ENCODE results near the gene EDC3. TPM values are rescaled to one million over a fixed set of nuclear protein-coding genes. Genes with fewer than 3 reads are reported as not detected.
"Not testable (repeated sequence)": the region's sequence is repeated elsewhere in the genome, so short reads cannot be mapped to it uniquely, and the experiment has no call there.

EDC3 gene
- total RNA-seq, 1 donor from 2014 or later, result 51.2 TPM

DNA sequence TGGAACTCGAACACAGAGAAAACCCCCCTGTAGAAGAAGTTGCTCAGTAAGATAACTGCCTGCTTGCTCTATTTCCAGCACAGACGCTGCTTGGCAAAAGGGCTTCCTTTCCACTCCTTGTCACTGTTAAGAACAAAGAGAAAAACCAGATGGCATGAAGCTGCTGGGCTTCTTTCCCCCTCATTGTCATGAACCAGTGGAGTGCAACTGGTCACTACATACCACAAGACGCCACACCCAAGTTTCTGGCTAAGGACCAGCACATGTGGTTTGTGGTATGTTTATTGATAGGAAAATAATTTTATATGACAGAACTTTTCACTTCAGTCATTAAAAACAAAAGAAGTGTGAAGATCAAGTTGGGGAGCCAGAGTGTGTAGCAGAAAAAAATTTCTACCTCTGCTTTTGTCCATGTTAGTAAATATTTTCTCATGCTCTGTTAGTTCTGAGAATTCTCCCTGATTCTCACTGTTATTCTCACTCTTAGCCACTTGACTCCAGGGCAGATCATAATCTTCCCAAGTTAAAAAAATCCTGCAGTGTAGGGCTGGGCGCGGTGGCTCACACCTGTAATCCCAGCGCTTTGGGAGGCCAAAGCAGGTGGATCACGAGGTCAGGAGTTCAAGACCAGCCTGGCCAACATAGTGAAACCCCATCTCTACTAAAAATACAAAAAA is 42.3 kb downstream of the EDC3 start:
- intact Hi-C loops (cut with micrococcal nuclease), result no loop called here

DNA sequence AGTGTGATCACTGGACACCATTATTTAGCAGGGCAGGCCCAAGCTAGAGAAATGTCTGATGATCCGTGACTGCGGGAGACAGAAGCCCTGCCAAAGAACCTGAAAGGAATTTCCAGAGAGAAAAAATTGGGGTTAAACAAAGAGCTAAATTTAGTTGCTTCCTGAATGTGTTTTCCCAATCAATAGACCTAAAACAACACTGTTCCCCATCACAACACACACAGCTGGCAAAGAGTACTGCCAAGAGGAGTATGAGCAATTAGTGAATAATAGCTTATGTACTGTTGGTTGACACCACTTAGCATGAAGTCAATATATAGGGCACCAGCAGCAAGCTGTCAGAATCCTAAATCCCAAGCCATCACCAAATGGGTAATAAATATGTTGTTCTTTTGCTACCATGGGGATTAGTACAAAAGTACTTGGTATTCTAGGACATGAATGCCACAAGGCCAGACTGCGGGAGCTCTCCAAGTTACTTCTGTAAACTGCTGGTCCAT is 44.5 kb downstream of the EDC3 start:
- intact Hi-C loops (cut with micrococcal nuclease), result no loop called here

DNA sequence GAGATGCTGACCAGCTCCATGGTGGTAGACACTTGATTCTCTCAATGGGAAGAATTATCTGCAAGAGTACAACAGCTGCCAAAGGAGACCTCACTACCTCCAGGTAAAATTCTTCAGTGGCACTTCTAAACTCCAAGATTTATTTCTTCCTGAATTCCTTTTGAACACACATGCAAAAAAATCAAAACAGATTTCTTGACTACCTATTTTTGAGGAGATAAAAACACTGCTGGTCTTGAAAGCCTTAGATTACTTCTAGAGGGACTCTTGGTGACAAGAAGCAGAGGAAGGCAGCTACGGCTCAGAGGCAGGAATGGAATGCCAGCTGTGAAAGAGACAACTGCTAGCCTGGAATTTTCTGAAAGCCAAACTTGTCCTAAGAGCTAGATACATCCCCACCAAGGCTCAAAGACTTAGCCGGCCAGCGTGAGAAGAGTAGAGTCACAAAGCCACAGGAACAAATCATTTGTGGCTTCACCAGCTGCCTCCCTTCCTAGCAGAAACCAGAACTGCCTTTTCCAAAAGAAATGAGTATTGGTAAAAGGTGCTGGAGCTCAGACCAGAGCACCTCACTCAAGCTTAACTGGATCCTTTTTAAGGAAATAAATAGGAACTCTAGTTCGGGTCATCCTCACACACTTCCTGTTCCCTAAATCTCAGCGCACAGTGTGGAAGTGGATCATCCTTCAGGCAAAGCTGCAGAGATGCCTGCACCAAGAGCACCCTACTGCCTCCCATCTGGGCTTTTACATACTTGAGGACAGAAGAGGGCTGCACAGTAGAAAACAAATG is 47.6 kb downstream of the EDC3 start:
- intact Hi-C loops (cut with micrococcal nuclease), result no loop called here

DNA sequence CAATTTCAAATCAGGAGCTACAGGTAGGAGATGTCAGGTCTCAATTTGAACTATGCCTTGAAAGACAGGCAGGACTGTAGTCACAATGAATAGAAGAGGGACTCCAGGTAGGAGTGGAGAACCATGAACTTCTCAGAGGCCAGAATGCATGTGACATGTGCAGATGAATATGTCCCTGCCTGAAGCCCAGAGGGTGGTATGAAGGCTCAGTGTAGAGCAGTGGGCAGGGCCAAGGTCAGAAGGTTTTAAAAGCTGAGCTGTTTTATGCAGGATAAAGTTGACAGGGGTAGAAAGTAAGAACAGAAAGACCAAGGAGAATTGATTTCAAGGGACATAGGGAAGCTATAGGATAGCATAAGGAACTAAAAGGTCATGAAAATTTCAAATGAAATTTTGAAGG is 49.3 kb downstream of the EDC3 start:
- intact Hi-C loops (cut with micrococcal nuclease), result no loop called here

DNA sequence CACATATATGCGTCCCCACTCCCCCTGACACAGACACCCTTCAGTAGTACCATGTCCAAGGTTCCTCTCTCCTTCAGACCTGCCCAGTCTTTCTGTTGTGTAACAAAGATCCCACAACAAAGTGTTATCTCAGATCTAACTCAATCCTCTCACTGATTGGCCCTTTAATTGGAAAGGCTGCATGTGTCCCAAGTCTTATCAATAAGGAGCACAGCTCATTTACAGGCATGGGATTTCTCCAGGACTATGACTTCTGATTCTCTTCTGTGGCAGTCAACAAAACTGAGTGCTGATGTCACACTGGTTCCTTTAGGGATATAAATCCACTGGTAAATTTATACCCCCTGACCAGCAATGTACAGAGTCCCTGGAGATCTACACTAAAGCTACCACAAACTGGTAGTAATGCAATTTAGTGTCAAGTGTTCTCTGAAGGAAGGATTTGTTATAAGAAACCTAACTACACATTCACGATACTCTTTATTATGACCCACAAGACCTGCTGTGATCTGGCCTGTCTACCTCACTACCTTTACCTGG is 52.1 kb downstream of the EDC3 start:
- intact Hi-C loops (cut with micrococcal nuclease), result no loop called here

- intact Hi-C loops (cut with micrococcal nuclease), result no loop called here
These were observed 52.8 kb downstream of the EDC3 start for GRCh38 chr15:74642734-74643664.

DNA sequence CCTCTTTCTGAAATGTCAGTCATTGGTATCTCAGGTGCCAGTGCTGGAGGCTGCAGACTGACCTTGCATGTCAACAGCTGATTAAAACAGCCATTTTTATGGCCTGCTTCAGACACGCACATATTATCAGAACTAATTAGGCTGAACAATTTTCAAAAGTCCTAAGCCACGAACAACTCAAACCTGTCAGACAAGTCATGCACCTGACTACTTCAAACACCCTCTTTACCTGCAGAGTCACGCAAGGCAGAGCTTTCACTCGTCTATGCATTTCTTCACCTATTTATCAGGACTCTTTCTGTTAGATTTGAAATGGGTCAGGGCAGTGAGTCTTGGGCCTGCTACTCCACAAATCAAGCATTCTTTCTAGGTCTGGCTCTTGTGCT is 53.5 kb downstream of the EDC3 start:
- intact Hi-C loops (cut with micrococcal nuclease), result no loop called here

DNA sequence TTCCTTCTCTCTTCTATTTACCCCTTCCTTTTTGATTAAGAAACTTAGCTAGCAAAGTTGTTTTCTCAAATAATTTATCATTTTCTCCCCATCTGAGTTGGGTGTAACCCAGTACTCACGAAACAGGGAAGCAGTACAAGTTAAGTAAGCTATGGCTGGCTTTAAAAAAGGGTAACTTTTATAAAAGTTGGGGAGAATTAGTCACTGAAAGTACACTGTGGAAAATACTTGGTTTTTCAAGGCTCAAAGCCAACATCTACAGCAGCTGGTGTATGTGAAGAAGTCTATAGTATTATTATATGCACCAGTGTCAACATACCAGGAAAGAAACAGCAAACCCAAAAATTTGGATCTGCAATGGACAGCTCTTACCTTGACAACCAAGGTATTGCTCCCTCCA is 54.7 kb downstream of the EDC3 start:
- intact Hi-C loops (cut with micrococcal nuclease), result no loop called here

DNA sequence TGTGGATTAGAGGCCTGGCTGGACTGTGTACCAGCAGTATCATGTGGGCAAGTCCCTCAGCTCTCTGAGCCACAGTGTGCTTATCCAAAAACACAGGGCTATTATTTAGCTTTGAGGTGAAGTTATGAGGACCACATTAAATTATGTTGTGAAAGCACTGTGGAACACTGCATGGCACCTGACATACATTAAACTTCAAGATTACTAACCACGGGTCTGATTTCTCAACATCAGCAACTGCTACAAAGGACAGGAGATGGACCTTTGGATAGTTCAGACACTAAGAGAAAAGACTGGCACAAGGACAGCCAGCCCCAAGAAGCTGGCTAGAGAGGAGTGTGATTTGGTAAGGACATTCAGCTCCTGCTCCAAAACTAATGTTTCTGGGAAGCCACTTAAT is 58.8 kb downstream of the EDC3 start:
- intact Hi-C loops (cut with micrococcal nuclease), result loop anchor here (5.0 kb wide), 1 partner anchor 60 kb away; the partner anchor contains the start of gene EDC3

DNA sequence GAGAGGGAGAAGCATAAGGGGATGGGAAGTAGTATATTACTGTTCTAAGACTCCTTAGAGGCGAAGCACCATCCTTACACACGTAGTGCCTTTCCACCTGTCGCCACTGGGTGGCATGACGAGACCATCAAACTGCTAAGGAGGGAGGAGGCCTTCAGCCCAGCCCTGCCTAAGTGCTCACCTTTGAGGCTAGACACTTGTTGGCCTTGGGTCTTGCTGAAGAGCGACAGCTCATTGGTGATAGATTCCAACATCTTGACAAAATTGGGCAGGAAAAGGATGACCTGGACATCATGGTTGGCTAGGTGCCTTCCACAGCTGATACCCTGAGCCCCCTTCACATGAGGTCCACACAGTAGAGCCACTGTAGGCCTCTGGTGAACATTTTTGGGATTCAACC is 60.6 kb downstream of the EDC3 start:
- intact Hi-C loops (cut with micrococcal nuclease), result loop anchor here (1.0 to 5.0 kb wide), 9 partner anchors 14 to 315 kb away; partner anchors contain the start of genes EDC3, FAM219B and MPI

DNA sequence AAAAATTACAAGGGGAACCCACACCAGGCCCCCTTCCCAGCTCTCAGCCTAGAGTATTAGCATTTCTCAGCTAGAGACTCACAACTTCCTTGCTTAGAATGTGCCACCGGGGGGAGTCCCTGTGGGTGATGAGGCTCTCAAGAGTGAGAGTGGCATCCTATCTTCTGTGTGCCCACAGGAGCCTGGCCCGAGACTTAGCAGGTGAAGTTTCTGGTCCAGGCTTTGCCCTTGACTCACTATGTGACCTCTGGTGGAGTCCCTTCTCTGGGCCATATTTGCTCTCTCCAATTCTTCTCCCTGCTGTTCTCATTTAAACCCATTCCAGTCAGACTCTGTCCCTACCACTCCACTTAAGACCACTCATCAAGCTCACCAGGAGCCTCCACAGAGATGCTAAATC is 62.0 kb downstream of the EDC3 start:
- intact Hi-C loops (cut with micrococcal nuclease), result loop anchor here (2.0 kb wide), 2 partner anchors 13 to 273 kb away; partner anchors contain the start of gene FAM219B

DNA sequence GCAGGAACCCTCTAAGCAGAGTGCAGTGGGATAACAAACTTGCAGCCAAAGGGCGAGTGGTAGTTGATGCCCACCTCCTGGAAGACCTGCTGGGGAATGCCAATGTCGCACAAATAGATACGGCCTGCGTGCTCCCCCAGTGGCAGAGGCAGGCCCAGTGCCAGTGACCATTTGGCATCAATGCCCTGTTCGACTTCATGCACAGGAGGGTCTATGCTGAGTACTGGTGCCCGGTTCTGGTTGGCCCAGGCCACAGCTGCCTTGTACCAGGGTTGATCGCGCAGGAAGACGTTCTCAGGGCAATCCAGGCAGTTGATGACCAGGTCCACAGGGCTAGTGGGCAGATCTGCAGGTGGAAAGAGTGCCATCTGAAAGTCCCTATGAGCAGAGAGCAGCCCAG is 63.2 kb downstream of the EDC3 start:
- intact Hi-C loops (cut with micrococcal nuclease), result loop anchor here (1.0 kb wide), 1 partner anchor 259 kb away; no protein-coding TSS in a partner anchor

GRCh38 chr15:74631935-74632560 is 63.8 kb downstream of the EDC3 start:
- intact Hi-C loops (cut with micrococcal nuclease), result loop anchor here (1.0 kb wide), 1 partner anchor 259 kb away; no protein-coding TSS in a partner anchor

- intact Hi-C loops (cut with micrococcal nuclease), result no loop called here
These were observed 64.4 kb downstream of the EDC3 start for GRCh38 chr15:74631408-74631807.

GRCh38 chr15:74631087-74631385 is 64.8 kb downstream of the EDC3 start:
- intact Hi-C loops (cut with micrococcal nuclease), result no loop called here

DNA sequence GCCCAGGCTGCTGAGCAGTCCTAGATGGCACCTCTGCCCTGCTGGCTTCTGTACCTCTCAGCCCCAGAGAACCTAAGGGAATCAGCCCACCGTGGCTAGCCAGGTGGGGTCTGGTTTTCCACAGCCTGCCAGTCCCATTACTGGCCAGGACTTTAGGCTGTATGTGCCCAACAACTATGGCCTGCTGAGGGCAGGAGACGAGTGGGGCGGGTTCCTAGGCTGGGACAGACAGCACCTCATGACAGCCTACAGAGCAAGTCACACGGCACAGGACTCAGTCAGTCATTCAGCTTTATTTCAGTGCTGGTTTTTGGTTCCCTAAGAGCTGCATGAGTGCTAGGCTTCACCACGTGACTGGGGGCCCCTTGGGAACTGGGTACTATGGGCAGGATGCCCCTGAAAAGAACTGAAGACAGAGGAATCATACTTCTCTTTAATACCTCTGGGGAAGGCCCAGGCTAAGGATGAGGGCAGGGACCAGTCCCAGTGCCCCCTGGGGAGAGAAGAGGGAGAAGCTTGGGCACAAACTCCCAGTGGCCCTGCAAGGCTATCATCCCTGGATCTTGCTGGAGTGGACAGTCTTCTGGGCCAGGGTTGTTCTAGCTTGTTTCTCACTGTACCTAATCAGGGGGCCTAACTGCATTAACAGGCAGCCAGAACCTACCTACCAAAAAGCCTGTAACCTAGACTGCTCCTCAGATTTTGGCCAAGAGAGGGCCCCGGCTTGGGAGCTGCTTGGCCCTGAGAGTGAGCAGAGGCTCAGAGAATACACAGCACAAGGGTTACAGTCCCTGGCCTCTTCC is 65.3 kb downstream of the EDC3 start:
- intact Hi-C loops (cut with micrococcal nuclease), result no loop called here

DNA sequence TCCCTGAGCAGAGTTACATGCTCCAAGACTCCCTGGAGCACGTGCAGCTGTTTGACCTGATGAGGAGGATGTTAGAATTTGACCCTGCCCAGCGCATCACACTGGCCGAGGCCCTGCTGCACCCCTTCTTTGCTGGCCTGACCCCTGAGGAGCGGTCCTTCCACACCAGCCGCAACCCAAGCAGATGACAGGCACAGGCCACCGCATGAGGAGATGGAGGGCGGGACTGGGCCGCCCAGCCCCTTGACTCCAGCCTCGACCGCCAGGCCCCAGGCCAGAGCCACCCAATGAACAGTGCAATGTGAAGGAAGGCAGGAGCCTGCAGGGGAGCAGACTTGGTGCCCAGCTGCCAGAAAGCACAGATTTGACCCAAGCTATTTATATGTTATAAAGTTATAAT is 66.1 kb downstream of the EDC3 start:
- intact Hi-C loops (cut with micrococcal nuclease), result not testable (repeated sequence)

DNA sequence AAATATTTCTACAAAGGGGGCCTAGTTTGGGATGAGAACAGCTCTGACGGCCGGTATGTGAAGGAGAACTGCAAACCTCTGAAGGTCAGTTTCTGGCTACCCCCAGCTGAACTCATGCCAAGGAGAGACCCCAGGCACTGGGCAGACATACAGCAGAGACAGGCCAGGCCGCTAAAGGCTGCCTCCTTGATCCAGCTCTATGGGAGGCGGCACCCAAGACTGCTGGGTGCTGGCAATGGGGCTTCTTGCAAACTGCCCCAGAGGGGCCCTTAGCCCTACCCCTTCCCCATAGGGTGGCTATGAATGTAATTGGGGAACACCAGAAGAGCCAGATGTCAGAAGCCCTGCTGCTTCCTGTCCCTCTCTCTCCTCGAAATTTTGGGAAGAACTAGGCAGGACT is 66.9 kb downstream of the EDC3 start:
- intact Hi-C loops (cut with micrococcal nuclease), result no loop called here

DNA sequence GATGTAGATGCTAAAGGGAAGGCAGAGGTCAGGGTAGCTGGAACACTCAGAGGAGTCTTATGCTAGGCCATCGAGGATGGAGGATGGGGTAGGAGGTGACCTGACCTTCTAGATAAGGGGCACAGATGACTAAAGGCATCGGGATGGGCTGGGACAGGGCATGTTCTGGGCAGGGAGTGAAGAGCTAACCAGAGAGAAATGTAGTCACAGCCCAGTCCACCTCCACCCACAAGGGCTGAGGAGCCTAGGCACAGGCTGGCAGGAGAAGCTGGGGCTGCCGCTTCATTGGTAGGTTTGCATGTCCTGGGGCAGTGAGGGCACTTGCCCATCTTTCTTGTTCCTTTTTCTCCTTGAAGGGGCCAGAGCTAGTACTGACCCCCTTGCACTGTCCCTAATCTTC is 67.6 kb downstream of the EDC3 start:
- intact Hi-C loops (cut with micrococcal nuclease), result no loop called here

- intact Hi-C loops (cut with micrococcal nuclease), result no loop called here
These were observed 68.1 kb downstream of the EDC3 start for GRCh38 chr15:74627766-74628165.
